ENCODE measurements around the gene IQGAP1.

IQGAP1 gene

DNA sequence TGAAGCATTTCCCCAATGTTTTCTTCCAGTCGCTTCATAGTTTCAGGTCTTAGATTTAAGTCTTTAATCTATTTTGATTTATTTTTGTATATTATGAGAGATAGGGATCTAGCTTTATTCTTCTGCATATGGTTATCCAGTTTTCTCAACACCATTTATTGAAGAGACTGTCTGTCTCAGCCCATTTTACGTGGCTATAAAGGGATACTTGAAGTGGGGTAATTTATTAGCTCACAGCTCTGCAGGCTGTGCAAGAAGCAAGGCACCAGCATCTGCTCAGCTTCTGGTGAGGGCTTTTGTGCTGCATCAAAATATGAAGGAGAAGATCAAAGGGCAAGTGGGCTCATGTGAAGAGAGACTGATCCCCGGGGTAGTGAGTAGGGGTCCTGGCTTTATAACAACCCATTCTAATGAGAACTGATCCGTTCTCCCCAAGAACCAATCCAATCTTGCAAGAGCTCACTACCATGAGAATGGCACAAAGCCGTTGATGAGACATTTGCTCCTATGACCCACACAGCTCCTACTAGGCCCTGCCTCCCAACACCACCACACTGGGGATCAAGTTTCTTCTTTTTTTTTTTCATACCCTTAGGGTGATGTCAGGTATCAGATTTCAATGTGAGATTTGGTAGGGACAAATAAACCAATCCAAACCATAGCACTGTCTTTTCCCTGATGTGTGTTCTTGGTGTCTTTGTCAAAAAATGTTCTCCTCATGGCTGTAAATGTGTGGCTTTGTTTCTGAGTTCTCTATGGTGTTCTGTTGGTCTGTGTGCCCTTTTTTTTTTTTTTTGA is 63.2 kb downstream of the IQGAP1 start:
- H3K4me3 ChIP-seq (ENCODE audit: low read length), result no peak overlapping the region
- H3K4me1 ChIP-seq (ENCODE audit: control insufficient read depth, low read depth, low read length), result peaks cover 3% of the 10 kb centered on the region
- no peaks in the 10 kb centered on the region for H3K27me3 ChIP-seq (ENCODE audit: insufficient read depth, low read length, poor library complexity)
- no peak overlapping the region for H3K4me2 ChIP-seq (ENCODE audit: low read length)
- H2BK15ac ChIP-seq (replicated peaks; ENCODE audit: low read depth), result no peak overlapping the region
- no peak overlapping the region for H3K4ac ChIP-seq (ENCODE audit: low read depth, low read length)
- no peak overlapping the region for H2BK120ac ChIP-seq (ENCODE audit: low read depth, low read length)
- H3K79me1 ChIP-seq (ENCODE audit: low read length), result peaks cover 1% of the 10 kb centered on the region
- H2BK5ac ChIP-seq (ENCODE audit: low read length), result no peak overlapping the region
- peak overlapping the region; percentile 9 for H3K9ac ChIP-seq (ENCODE audit: low read length)
- no peak overlapping the region for H3K18ac ChIP-seq (ENCODE audit: low read length)
- no peak overlapping the region for H4K8ac ChIP-seq (ENCODE audit: low read depth, low read length)
- H3K27ac ChIP-seq (ENCODE audit: low read depth, low read length), result no peak overlapping the region
- WGBS (ENCODE audit: extremely low coverage, insufficient coverage, low lambda C conversion rate), result no CpG with 5 or more reads among the region's 5 CpGs
- H2AK5ac ChIP-seq (ENCODE audit: low read length), result no peak overlapping the region
- H4K5ac ChIP-seq (ENCODE audit: low read length), result no peak overlapping the region
- no peak overlapping the region for H3K23ac ChIP-seq (ENCODE audit: low read length)
- no peaks in the 10 kb centered on the region for H3K79me2 ChIP-seq (ENCODE audit: control insufficient read depth, insufficient read depth, low read length)
- H3K36me3 ChIP-seq (ENCODE audit: control insufficient read depth, insufficient read depth, low read length), result peaks cover 4% of the 10 kb centered on the region
- DNase-seq, result peak; percentile 71
- H3K56ac ChIP-seq (ENCODE audit: low read length), result peak overlapping the region; percentile 28

DNA sequence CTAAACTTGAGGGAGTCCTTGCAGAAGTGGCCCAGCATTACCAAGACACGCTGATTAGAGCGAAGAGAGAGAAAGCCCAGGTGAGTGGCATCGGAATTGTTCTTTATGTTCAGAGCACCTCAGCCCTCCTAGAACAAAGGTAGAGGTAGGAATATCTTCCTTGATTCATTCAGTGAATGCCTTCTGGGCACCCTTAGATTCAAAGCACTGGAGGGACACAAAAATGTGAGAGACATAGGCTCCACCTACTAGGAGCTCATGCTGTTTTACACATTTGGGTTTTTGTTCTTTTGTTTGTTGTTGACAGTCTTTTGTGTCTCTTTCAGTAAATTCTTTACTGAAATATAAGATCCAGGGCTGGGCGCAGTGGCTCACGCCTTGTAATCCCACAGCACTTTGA is 68.2 kb downstream of the IQGAP1 start:
- Histone ChIP-seq H2BK120ac (ENCODE audit: low read depth, low read length) (no peak overlapping the region), H3K79me1 (ENCODE audit: low read length) (peaks cover 2% of the 10 kb centered on the region), H3K4me3 (ENCODE audit: low read length) (no peak overlapping the region), H3K56ac (ENCODE audit: low read length) (no peak overlapping the region), H3K27me3 (ENCODE audit: insufficient read depth, low read length, poor library complexity) (no peaks in the 10 kb centered on the region), H3K79me2 (ENCODE audit: control insufficient read depth, insufficient read depth, low read length) (no peaks in the 10 kb centered on the region), H3K4ac (ENCODE audit: low read depth, low read length) (no peak overlapping the region), H2BK15ac (replicated peaks; ENCODE audit: low read depth) (no peak overlapping the region), H3K27ac (ENCODE audit: low read depth, low read length) (peak overlapping the region; percentile 49), H3K9ac (ENCODE audit: low read length) (no peak overlapping the region), H4K8ac (ENCODE audit: low read depth, low read length) (no peak overlapping the region), H4K5ac (ENCODE audit: low read length) (no peak overlapping the region), H3K18ac (ENCODE audit: low read length) (no peak overlapping the region), H2AK5ac (ENCODE audit: low read length) (no peak overlapping the region), H3K23ac (ENCODE audit: low read length) (no peak overlapping the region), H3K36me3 (ENCODE audit: control insufficient read depth, insufficient read depth, low read length) (peaks cover 6% of the 10 kb centered on the region), H2BK5ac (ENCODE audit: low read length) (no peak overlapping the region), H3K4me2 (ENCODE audit: low read length) (no peak overlapping the region), H3K4me1 (ENCODE audit: control insufficient read depth, low read depth, low read length) (peaks cover 1% of the 10 kb centered on the region)
- WGBS (ENCODE audit: extremely low coverage, insufficient coverage, low lambda C conversion rate), result no CpG with 5 or more reads among the region's 5 CpGs
- DNase-seq, result peak; percentile 63

DNA sequence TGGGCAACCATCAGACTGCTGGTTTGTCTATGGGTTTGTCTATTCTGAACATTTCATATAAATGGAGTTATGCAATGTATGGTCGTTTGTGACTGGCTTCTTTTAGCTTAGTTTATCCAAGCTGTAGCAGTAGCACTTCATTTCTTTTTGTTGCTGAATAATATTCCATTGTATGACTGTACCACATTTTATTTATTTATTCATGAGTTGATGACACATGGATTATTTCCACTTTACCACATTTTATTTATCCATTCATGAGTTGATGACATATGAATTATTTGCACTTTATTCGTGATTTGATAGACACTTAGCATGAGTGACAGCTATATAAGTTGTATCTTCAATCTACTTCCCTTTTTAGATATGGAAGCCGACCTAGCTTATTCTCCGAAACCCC is 70.0 kb downstream of the IQGAP1 start:
- Histone ChIP-seq H3K9ac (ENCODE audit: low read length) (no peak overlapping the region), H3K27me3 (ENCODE audit: insufficient read depth, low read length, poor library complexity) (no peaks in the 10 kb centered on the region), H3K36me3 (ENCODE audit: control insufficient read depth, insufficient read depth, low read length) (peaks cover 5% of the 10 kb centered on the region), H3K56ac (ENCODE audit: low read length) (no peak overlapping the region), H4K8ac (ENCODE audit: low read depth, low read length) (no peak overlapping the region), H3K4me1 (ENCODE audit: control insufficient read depth, low read depth, low read length) (no peaks in the 10 kb centered on the region), H3K27ac (ENCODE audit: low read depth, low read length) (no peak overlapping the region), H2BK5ac (ENCODE audit: low read length) (no peak overlapping the region), H2BK15ac (replicated peaks; ENCODE audit: low read depth) (no peak overlapping the region), H4K5ac (ENCODE audit: low read length) (no peak overlapping the region), H3K79me1 (ENCODE audit: low read length) (peaks cover 2% of the 10 kb centered on the region), H2AK5ac (ENCODE audit: low read length) (no peak overlapping the region), H3K18ac (ENCODE audit: low read length) (no peak overlapping the region), H3K4ac (ENCODE audit: low read depth, low read length) (no peak overlapping the region), H3K4me3 (ENCODE audit: low read length) (no peak overlapping the region), H3K23ac (ENCODE audit: low read length) (no peak overlapping the region), H3K4me2 (ENCODE audit: low read length) (no peak overlapping the region), H3K79me2 (ENCODE audit: control insufficient read depth, insufficient read depth, low read length) (no peaks in the 10 kb centered on the region), H2BK120ac (ENCODE audit: low read depth, low read length) (no peak overlapping the region)
- WGBS (ENCODE audit: extremely low coverage, insufficient coverage, low lambda C conversion rate), result no CpG with 5 or more reads among the region's 4 CpGs
- no peak for DNase-seq

DNA sequence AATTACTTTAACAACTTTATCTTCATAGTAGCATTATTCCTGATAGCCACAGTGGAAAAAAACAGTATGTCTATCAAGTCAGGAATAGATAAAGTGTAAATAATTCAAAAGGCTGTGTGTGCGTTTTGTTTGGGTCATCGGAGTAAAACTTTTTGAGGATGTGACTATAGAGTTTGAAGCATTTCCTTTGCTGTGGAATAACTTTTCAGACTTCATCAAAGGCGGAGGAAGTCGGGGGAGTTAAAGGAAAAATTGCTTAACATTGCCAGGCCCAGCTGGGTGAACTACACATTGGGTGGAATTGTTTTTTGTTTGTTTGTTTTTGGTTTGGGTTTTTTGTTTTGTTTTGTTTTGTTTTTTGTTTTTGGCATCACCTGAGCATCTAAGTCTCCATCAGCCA is 71.3 kb downstream of the IQGAP1 start:
- H2AK5ac ChIP-seq (ENCODE audit: low read length), result no peak overlapping the region
- no peak overlapping the region for H3K4ac ChIP-seq (ENCODE audit: low read depth, low read length)
- no peak overlapping the region for H3K9ac ChIP-seq (ENCODE audit: low read length)
- no peaks in the 10 kb centered on the region for H3K79me2 ChIP-seq (ENCODE audit: control insufficient read depth, insufficient read depth, low read length)
- H2BK15ac ChIP-seq (replicated peaks; ENCODE audit: low read depth), result no peak overlapping the region
- H4K5ac ChIP-seq (ENCODE audit: low read length), result no peak overlapping the region
- no peak overlapping the region for H2BK5ac ChIP-seq (ENCODE audit: low read length)
- no peak overlapping the region for H4K8ac ChIP-seq (ENCODE audit: low read depth, low read length)
- H3K4me2 ChIP-seq (ENCODE audit: low read length), result no peak overlapping the region
- H3K23ac ChIP-seq (ENCODE audit: low read length), result no peak overlapping the region
- no peak overlapping the region for H3K18ac ChIP-seq (ENCODE audit: low read length)
- H3K4me3 ChIP-seq (ENCODE audit: low read length), result no peak overlapping the region
- no peaks in the 10 kb centered on the region for H3K4me1 ChIP-seq (ENCODE audit: control insufficient read depth, low read depth, low read length)
- no peak for DNase-seq
- H2BK120ac ChIP-seq (ENCODE audit: low read depth, low read length), result no peak overlapping the region
- no peak overlapping the region for H3K27ac ChIP-seq (ENCODE audit: low read depth, low read length)
- H3K36me3 ChIP-seq (ENCODE audit: control insufficient read depth, insufficient read depth, low read length), result peaks cover 2% of the 10 kb centered on the region
- H3K27me3 ChIP-seq (ENCODE audit: insufficient read depth, low read length, poor library complexity), result no peaks in the 10 kb centered on the region
- WGBS (ENCODE audit: extremely low coverage, insufficient coverage, low lambda C conversion rate), result no CpG with 5 or more reads among the region's 4 CpGs
- peaks cover 2% of the 10 kb centered on the region for H3K79me1 ChIP-seq (ENCODE audit: low read length)
- H3K56ac ChIP-seq (ENCODE audit: low read length), result no peak overlapping the region

DNA sequence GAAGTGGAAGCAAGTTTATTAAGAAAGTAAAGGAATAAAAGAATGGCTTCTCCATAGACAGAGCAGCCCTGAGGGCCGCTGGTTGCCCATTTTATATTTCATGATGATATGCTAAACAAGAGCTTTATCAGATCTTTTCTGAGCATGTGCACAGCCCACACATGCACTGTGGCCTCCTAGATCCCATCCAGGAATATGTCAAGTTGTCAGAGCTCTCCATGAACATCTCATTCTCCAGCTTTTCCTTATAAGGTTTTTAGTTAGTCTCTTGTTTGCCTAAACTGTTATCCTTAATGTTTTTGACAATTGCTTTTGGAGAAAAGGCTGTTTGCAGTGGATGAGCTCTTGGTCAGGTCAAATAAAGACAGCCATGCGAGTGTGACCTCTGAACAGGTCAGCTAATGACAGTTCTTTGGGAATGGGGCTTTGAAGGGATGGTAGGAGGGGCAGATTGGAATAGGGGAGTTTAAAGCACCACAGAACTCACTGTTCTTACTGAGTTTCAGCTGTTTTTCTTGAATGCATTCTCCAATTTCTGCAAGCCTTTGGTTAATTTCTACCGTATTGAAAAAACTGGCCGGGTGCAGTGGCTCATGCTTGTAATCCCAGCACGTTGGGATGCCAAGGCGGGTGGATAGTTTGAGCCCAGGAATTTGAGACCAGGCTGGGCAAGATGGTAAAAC is 72.2 kb downstream of the IQGAP1 start:
- no peak overlapping the region for H2BK120ac ChIP-seq (ENCODE audit: low read depth, low read length)
- H2AK5ac ChIP-seq (ENCODE audit: low read length), result no peak overlapping the region
- no CpG with 5 or more reads among the region's 6 CpGs for WGBS (ENCODE audit: extremely low coverage, insufficient coverage, low lambda C conversion rate)
- DNase-seq, result no peak
- peaks cover 2% of the 10 kb centered on the region for H3K36me3 ChIP-seq (ENCODE audit: control insufficient read depth, insufficient read depth, low read length)
- H3K56ac ChIP-seq (ENCODE audit: low read length), result no peak overlapping the region
- H3K4me3 ChIP-seq (ENCODE audit: low read length), result no peak overlapping the region
- no peak overlapping the region for H3K18ac ChIP-seq (ENCODE audit: low read length)
- H4K8ac ChIP-seq (ENCODE audit: low read depth, low read length), result no peak overlapping the region
- no peaks in the 10 kb centered on the region for H3K27me3 ChIP-seq (ENCODE audit: insufficient read depth, low read length, poor library complexity)
- H3K23ac ChIP-seq (ENCODE audit: low read length), result no peak overlapping the region
- H3K79me2 ChIP-seq (ENCODE audit: control insufficient read depth, insufficient read depth, low read length), result no peaks in the 10 kb centered on the region
- H3K4me2 ChIP-seq (ENCODE audit: low read length), result no peak overlapping the region
- no peak overlapping the region for H2BK5ac ChIP-seq (ENCODE audit: low read length)
- H4K5ac ChIP-seq (ENCODE audit: low read length), result no peak overlapping the region
- no peak overlapping the region for H3K27ac ChIP-seq (ENCODE audit: low read depth, low read length)
- H2BK15ac ChIP-seq (replicated peaks; ENCODE audit: low read depth), result no peak overlapping the region
- H3K79me1 ChIP-seq (ENCODE audit: low read length), result peaks cover 2% of the 10 kb centered on the region
- no peaks in the 10 kb centered on the region for H3K4me1 ChIP-seq (ENCODE audit: control insufficient read depth, low read depth, low read length)
- no peak overlapping the region for H3K9ac ChIP-seq (ENCODE audit: low read length)
- H3K4ac ChIP-seq (ENCODE audit: low read depth, low read length), result no peak overlapping the region
